GM23248 (cell line): Measurements from ENCODE around the gene CSNK1G1. TPM values are rescaled to one million over a fixed set of nuclear protein-coding genes. Genes with fewer than 3 reads are reported as not detected.

Experiments
- DNase-seq: peaks from one replicate; pipeline ENCODE4 v3.0.0-alpha.2; 2015
- H2AFZ ChIP-seq: fragments of 200-600 bp; sonication (generic); 2 replicates; pipeline ENCODE4 v1.6.1; 2016; ENCODE audit warnings: antibody characterized with exemption
- H3F3A ChIP-seq: fragments of 200-600 bp; sonication (generic); 2 replicates; pipeline ENCODE4 v1.6.1; 2016; ENCODE audit warnings: mild to moderate bottlenecking, antibody characterized with exemption, mixed run types; ENCODE audit not compliant: insufficient read depth
- H3K27ac ChIP-seq: fragments of 200-600 bp; sonication (generic); 2 replicates; pipeline ENCODE4 v1.5.1; 2016; ENCODE audit warnings: mild to moderate bottlenecking
- H3K27me3 ChIP-seq: fragments of 200-600 bp; sonication (generic); replicated peaks from 2 replicates; pipeline ENCODE4 v1.6.1; 2016; ENCODE audit warnings: mild to moderate bottlenecking; ENCODE audit not compliant: insufficient read depth
- H3K36me3 ChIP-seq: fragments of 200-600 bp; sonication (generic); 2 replicates; pipeline ENCODE4 v1.6.1; 2016; ENCODE audit warnings: low read depth, mild to moderate bottlenecking
- H3K4me1 ChIP-seq: fragments of 200-600 bp; sonication (generic); 2 replicates; pipeline ENCODE4 v1.6.1; 2016; ENCODE audit warnings: mild to moderate bottlenecking; ENCODE audit not compliant: insufficient read depth
- H3K4me2 ChIP-seq: fragments of 200-600 bp; sonication (generic); one replicate; pipeline ENCODE4 v1.6.1; 2016; ENCODE audit warnings: mild to moderate bottlenecking; ENCODE audit not compliant: unreplicated experiment
- H3K4me3 ChIP-seq: fragments of 200-600 bp; sonication (generic); 2 replicates; pipeline ENCODE4 v1.5.1; 2016; ENCODE audit warnings: mild to moderate bottlenecking
- H3K79me2 ChIP-seq: fragments of 200-600 bp; sonication (generic); 2 replicates; pipeline ENCODE4 v1.6.1; 2016; ENCODE audit warnings: mild to moderate bottlenecking; ENCODE audit not compliant: insufficient read depth
- H3K9ac ChIP-seq: fragments of 200-600 bp; sonication (generic); 2 replicates; pipeline ENCODE4 v1.6.1; 2016; ENCODE audit warnings: mild to moderate bottlenecking
- H3K9me2 ChIP-seq: fragments of 200-600 bp; sonication (generic); 2 replicates; pipeline ENCODE4 v1.6.1; 2016; ENCODE audit warnings: mixed run types, mild to moderate bottlenecking, moderate library complexity; ENCODE audit not compliant: insufficient read depth
- H3K9me3 ChIP-seq: fragments of 200-600 bp; sonication (generic); one replicate; pipeline ENCODE4 v1.6.1; 2017; ENCODE audit warnings: low read depth
- H4K20me1 ChIP-seq: fragments of 200-600 bp; sonication (generic); 2 replicates; pipeline ENCODE4 v1.6.0; 2016; ENCODE audit not compliant: insufficient read depth
- EZH2 ChIP-seq: fragments of 200-600 bp; sonication (generic); IDR thresholded peaks from 2 replicates; pipeline ENCODE4 v1.6.1; 2018; ENCODE audit warnings: antibody characterized with exemption, mild to moderate bottlenecking; ENCODE audit not compliant: insufficient read depth, poor library complexity, severe bottlenecking
- EZH2phosphoT487 ChIP-seq: fragments of 200-600 bp; sonication (generic); IDR thresholded peaks from 2 replicates; pipeline ENCODE4 v1.6.1; 2018; ENCODE audit warnings: antibody characterized with exemption, moderate library complexity, mild to moderate bottlenecking, low read depth; ENCODE audit not compliant: insufficient read depth
- WGBS, 2 experiments: methylation state at CpG; one replicate each; pipeline ENCODE4 v1.1.6; 2015 to 2017; ENCODE audit warnings: low lambda C conversion rate in 2 of 2, low coverage in 1 of 2; ENCODE audit errors: missing lambda C conversion rate in 2 of 2; 5-methylcytosine and 5-hydroxymethylcytosine counted together
- in situ Hi-C: fragments of 300-500 bp; cut with MboI; formaldehyde crosslinking; loops from 2 replicates; pipeline ENCODE4 v1.15.0; 2020
- polyA plus RNA-seq: library from polyadenylated mRNA; unstranded; fragments of >200 nt; fragmentation: Nextera tagmentation; extraction: Ambion mirVana; gene quantifications from 2 replicates; pipeline ENCODE4 v1.2.1, GENCODE V29; 2016
- total RNA-seq: library from RNA; depleted of rRNA; stranded (reverse); fragments of >200 nt; shearing (Covaris generic); gene quantifications from 2 replicates; pipeline ENCODE4 v1.2.3, GENCODE V29; 2014

CSNK1G1 gene
- total and polyA plus RNA-seq, 2 experiments from 2014 or later, result 14.8 to 17.1 TPM

DNA sequence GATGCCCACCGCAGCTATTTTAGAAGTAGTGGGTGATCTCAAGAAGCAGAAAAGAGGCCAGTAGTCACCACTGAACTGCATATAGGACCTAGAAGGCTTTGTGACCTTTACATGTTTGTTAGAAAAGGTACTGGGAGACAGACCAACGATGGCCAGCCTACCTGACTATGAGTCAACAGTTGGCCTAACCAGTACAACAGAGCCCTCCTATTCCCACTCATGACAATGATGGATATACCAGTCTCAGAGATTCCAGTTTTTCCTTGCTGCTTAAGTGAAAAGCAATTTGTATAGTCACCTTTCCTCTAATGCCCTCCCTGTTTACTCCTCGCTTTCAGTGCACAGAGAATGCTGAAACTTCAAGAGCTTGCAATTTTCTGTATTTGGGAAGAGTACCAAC lies 106.6 kb downstream of the CSNK1G1 start:
- no peak for TF ChIP-seq EZH2
- TF ChIP-seq EZH2phosphoT487, result no peak
- Histone ChIP-seq H3K27me3 (no peaks in the 10 kb centered on the region), H3K9me3 (no peaks in the 10 kb centered on the region), H3K79me2 (peaks cover 61% of the 10 kb centered on the region), H3K36me3 (no peaks in the 10 kb centered on the region), H2AFZ (no peak overlapping the region), H3K4me1 (peaks cover 46% of the 10 kb centered on the region), H4K20me1 (no peaks in the 10 kb centered on the region), H3K9me2 (no peaks in the 10 kb centered on the region), H3K9ac (no peak overlapping the region), H3K4me2 (no peak overlapping the region), H3F3A (peaks cover 50% of the 10 kb centered on the region), H3K4me3 (no peak overlapping the region), H3K27ac (peak overlapping the region; percentile 22; the same call in 1 of the 2 replicates)
- 75 to 79% methylated on average over 3 of the region's 3 CpGs for WGBS, 2 experiments
- in situ Hi-C loops, result no loop called here
- no peak for DNase-seq

GRCh38 chr15:64247906-64248541 lies 107.9 kb downstream of the CSNK1G1 start:
- Histone ChIP-seq H2AFZ (no peak overlapping the region), H4K20me1 (no peaks in the 10 kb centered on the region), H3K27ac (peak overlapping the region; percentile 90), H3K9me3 (no peaks in the 10 kb centered on the region), H3K4me3 (no peak overlapping the region), H3F3A (peaks cover 50% of the 10 kb centered on the region), H3K4me1 (peaks cover 46% of the 10 kb centered on the region), H3K36me3 (no peaks in the 10 kb centered on the region), H3K4me2 (peak overlapping the region; percentile 66), H3K79me2 (peaks cover 61% of the 10 kb centered on the region), H3K9ac (peak overlapping the region; percentile 57), H3K9me2 (no peaks in the 10 kb centered on the region), H3K27me3 (no peaks in the 10 kb centered on the region)
- in situ Hi-C loops, result no loop called here
- peak; percentile 93 for DNase-seq
- TF ChIP-seq EZH2phosphoT487 (no peak), EZH2 (no peak)
- WGBS, 2 experiments, result 5% methylated on average over 2 of the region's 2 CpGs

GRCh38 chr15:64247535-64247905 lies 108.5 kb downstream of the CSNK1G1 start:
- peak overlapping the region; percentile 90 for H3K27ac ChIP-seq
- H3K79me2 ChIP-seq, result peaks cover 61% of the 10 kb centered on the region
- no peak overlapping the region for H2AFZ ChIP-seq
- no peaks in the 10 kb centered on the region for H3K36me3 ChIP-seq
- DNase-seq, result no peak
- H3K9ac ChIP-seq, result peak overlapping the region; percentile 57
- H3K4me3 ChIP-seq, result no peak overlapping the region
- TF ChIP-seq EZH2 (no peak), EZH2phosphoT487 (no peak)
- no peaks in the 10 kb centered on the region for H3K27me3 ChIP-seq
- H4K20me1 ChIP-seq, result no peaks in the 10 kb centered on the region
- in situ Hi-C loops, result no loop called here
- H3K4me1 ChIP-seq, result peaks cover 46% of the 10 kb centered on the region
- no peaks in the 10 kb centered on the region for H3K9me3 ChIP-seq
- H3F3A ChIP-seq, result peaks cover 50% of the 10 kb centered on the region
- peak overlapping the region; percentile 36 for H3K4me2 ChIP-seq
- no peaks in the 10 kb centered on the region for H3K9me2 ChIP-seq

- H3K27ac ChIP-seq, result peak overlapping the region; percentile 90
- WGBS, 2 experiments, result 42 to 43% methylated on average over 9 of the region's 9 CpGs
- H4K20me1 ChIP-seq, result no peaks in the 10 kb centered on the region
- no peaks in the 10 kb centered on the region for H3K36me3 ChIP-seq
- H3K9me2 ChIP-seq, result no peaks in the 10 kb centered on the region
- 0 out of 2 replicates have a peak overlapping the region, but pooled peaks have one; percentile 28 for H2AFZ ChIP-seq
- peak overlapping the region; percentile 57 for H3K9ac ChIP-seq
- TF ChIP-seq EZH2 (no peak), EZH2phosphoT487 (no peak)
- H3F3A ChIP-seq, result peaks cover 50% of the 10 kb centered on the region
- peaks cover 62% of the 10 kb centered on the region for H3K79me2 ChIP-seq
- in situ Hi-C loops, result no loop called here
- H3K4me2 ChIP-seq, result peak overlapping the region; percentile 36
- DNase-seq, result peak; percentile 92
- H3K4me1 ChIP-seq, result peaks cover 43% of the 10 kb centered on the region
- H3K4me3 ChIP-seq, result peak overlapping the region; percentile 36
- no peaks in the 10 kb centered on the region for H3K9me3 ChIP-seq
- H3K27me3 ChIP-seq, result no peaks in the 10 kb centered on the region
Observed at GRCh38 chr15:64246364-64247189, 109.4 kb downstream of the CSNK1G1 start.
